Stimulated activated CD4-positive, alpha-beta T cell treated with anti-CD3 and anti-CD28 coated beads, Interleukin-1b, Interleukin-23, amount 100 ng/mL, for 1 hour (primary cell): ENCODE data around the gene ELF1.
"Not testable (repeated sequence)": the region's sequence is repeated elsewhere in the genome, so short reads cannot be mapped to it uniquely, and the experiment has no call there.

Experiments used
- DNase-seq, 2 donors: peaks; one replicate each; pipeline ENCODE4 v3.0.0-alpha.2; 2020; ENCODE audit warnings: low read depth in 2 of 2

Gene ELF1

GRCh38 chr13:40982772-40983171, 36.3 kb downstream of the ELF1 start:
- DNase-seq, result no peak

GRCh38 chr13:40981949-40982348, 37.2 kb downstream of the ELF1 start:
- DNase-seq, result no peak

- DNase-seq, result no peak
These were observed 37.8 kb downstream of the ELF1 start for GRCh38 chr13:40981361-40981760.

GRCh38 chr13:40980461-40980860, 38.7 kb downstream of the ELF1 start:
- no peak for DNase-seq

- DNase-seq, result no peak
These were observed 39.9 kb downstream of the ELF1 start for GRCh38 chr13:40979232-40979631.

GRCh38 chr13:40978109-40978508, 41.0 kb downstream of the ELF1 start:
- not testable (repeated sequence) for DNase-seq

GRCh38 chr13:40975441-40975840, 43.7 kb downstream of the ELF1 start:
- no peak for DNase-seq

- no peak for DNase-seq
These were observed 44.4 kb downstream of the ELF1 start for GRCh38 chr13:40974460-40975407.

GRCh38 chr13:40973409-40973808, 45.7 kb downstream of the ELF1 start:
- DNase-seq, result no peak

GRCh38 chr13:40971321-40971720, 47.8 kb downstream of the ELF1 start:
- DNase-seq, result no peak

GRCh38 chr13:40970803-40971202, 48.3 kb downstream of the ELF1 start:
- no peak for DNase-seq

GRCh38 chr13:40969169-40969901, 49.8 kb downstream of the ELF1 start:
- DNase-seq, result no peak

GRCh38 chr13:40968416-40969000, 50.6 kb downstream of the ELF1 start:
- no peak for DNase-seq

GRCh38 chr13:40966298-40966697, 52.8 kb downstream of the ELF1 start:
- DNase-seq, result no peak

GRCh38 chr13:40963927-40964326, 55.2 kb downstream of the ELF1 start:
- no peak for DNase-seq

GRCh38 chr13:40961826-40962225, 57.3 kb downstream of the ELF1 start:
- DNase-seq, result no peak

- DNase-seq, result no peak
These were observed 57.9 kb downstream of the ELF1 start for GRCh38 chr13:40961214-40961613.

GRCh38 chr13:40960716-40961115, 58.4 kb downstream of the ELF1 start:
- no peak for DNase-seq

- DNase-seq, result no peak
These were observed 60.5 kb downstream of the ELF1 start for GRCh38 chr13:40958655-40959054.

GRCh38 chr13:40946485-40946884, 72.6 kb downstream of the ELF1 start:
- no peak for DNase-seq

GRCh38 chr13:40943073-40943472, 76.0 kb downstream of the ELF1 start:
- no peak for DNase-seq

- no peak for DNase-seq
These were observed 77.5 kb downstream of the ELF1 start for GRCh38 chr13:40941581-40941980.

GRCh38 chr13:40940841-40941240, 78.3 kb downstream of the ELF1 start:
- no peak for DNase-seq
